HepG2 (cell line): Measurements from ENCODE around the gene MC4R. TPM values are rescaled to one million over a fixed set of nuclear protein-coding genes. Genes with fewer than 3 reads are reported as not detected.

Source experiments
- ATAC-seq: fragments of 200-7000 bp; cut with Tn5 transposase; 3 replicates; pipeline ENCODE4 v1.9.1; 2020; ENCODE audit warnings: mild to moderate bottlenecking, moderate library complexity
- BruUV-seq: library from RNA; stranded (reverse); fragments of 400-500 nt; replicated peaks from 2 replicates; lab custom pipeline; 2021; lab: Mats Ljungman, UMichigan
- CTCF ChIA-PET: fragments of 300-600 bp; formaldehyde crosslinking; extraction: SDS; loops from one replicate; lab custom pipeline; 2021; ENCODE audit warnings: low total read pairs, inconsistent platforms, low intra/inter-chr PET ratio; lab: Yijun Ruan, JAX
- POLR2A ChIA-PET: fragments of 350-600 bp; sonication (Branson Sonifier 250); formaldehyde crosslinking; loops from one replicate; lab custom pipeline; 2020; ENCODE audit warnings: antibody characterized with exemption, inconsistent platforms; lab: Yijun Ruan, JAX
- DNase-seq: peaks from one replicate; pipeline ENCODE4 v3.0.0-alpha.2; 2015; ENCODE audit warnings: low spot score
- FAIRE-seq: peaks from 3 replicates; lab custom pipeline; 2011; peaks lifted over from hg19 to GRCh38; lab: Jason Lieb, UNC
- H2AFZ ChIP-seq: one replicate; pipeline ENCODE4 v1.6.1; 2011; ENCODE audit warnings: low read length, inconsistent platforms
- H3K27ac ChIP-seq: fragments of 300-600 bp; 3 replicates; pipeline ENCODE4 v1.8.0; 2011; ENCODE audit warnings: mixed run types, mild to moderate bottlenecking, mixed read lengths, low read length, inconsistent platforms; ENCODE audit not compliant: insufficient read depth; ENCODE audit errors: extremely low read length
- H3K27me3 ChIP-seq, 2 experiments: fragments of 200-600 bp in 1 of 2; 2 replicates in 1 of 2; 3 replicates in 1 of 2; pipeline versions ENCODE4 v1.6.0 to v1.8.0; 2011; ENCODE audit warnings: low read length in 2 of 2, mild to moderate bottlenecking in 2 of 2, moderate library complexity in 2 of 2, inconsistent platforms in 1 of 2; ENCODE audit not compliant: insufficient read depth in 2 of 2, control insufficient read depth in 1 of 2
- H3K36me3 ChIP-seq, 2 experiments: fragments of 200-600 bp in 1 of 2; replicated peaks in 1 of 2; 2 replicates in 1 of 2; 3 replicates in 1 of 2; pipeline versions ENCODE4 v1.5.1 to v1.8.0; 2011; ENCODE audit warnings: low read length in 2 of 2, inconsistent platforms in 1 of 2; ENCODE audit not compliant: insufficient read depth in 2 of 2, control insufficient read depth in 1 of 2
- H3K4me1 ChIP-seq: 2 replicates; pipeline ENCODE4 v1.5.1; 2012; ENCODE audit warnings: low read length, inconsistent platforms; ENCODE audit not compliant: insufficient read depth
- H3K4me2 ChIP-seq: 2 replicates; pipeline ENCODE4 v1.6.0; 2011; ENCODE audit warnings: low read depth, low read length, inconsistent platforms
- H3K4me3 ChIP-seq, 3 experiments: fragments of 200-600 bp in 1 of 3; sonication (generic), shearing (Covaris generic) in 1 of 3; replicated peaks in 1 of 3; 2 replicates each; pipeline ENCODE4 v1.5.1; 2011 to 2016; ENCODE audit warnings: low read length in 3 of 3, inconsistent platforms in 2 of 3, low read depth in 2 of 3, mild to moderate bottlenecking in 2 of 3, control low read depth in 1 of 3, mixed read lengths in 1 of 3; ENCODE audit not compliant: insufficient read depth in 1 of 3
- H3K79me2 ChIP-seq: one replicate; pipeline ENCODE4 v1.6.1; 2011; ENCODE audit warnings: low read length, inconsistent platforms; ENCODE audit not compliant: insufficient read depth
- H3K9ac ChIP-seq: 2 replicates; pipeline ENCODE4 v1.6.0; 2011; ENCODE audit warnings: mild to moderate bottlenecking, low read depth, low read length, inconsistent platforms; ENCODE audit not compliant: insufficient read depth
- H3K9me3 ChIP-seq: 2 replicates; pipeline ENCODE4 v1.5.1; 2012; ENCODE audit warnings: mild to moderate bottlenecking, low read length
- H4K20me1 ChIP-seq: 2 replicates; pipeline ENCODE4 v1.6.0; 2011; ENCODE audit warnings: inconsistent platforms, mild to moderate bottlenecking, low read length, moderate library complexity; ENCODE audit not compliant: insufficient read depth
- HCFC1 ChIP-seq: fragments of 150-350 bp; IDR thresholded peaks from 2 replicates; pipeline ENCODE4 v1.6.1; 2014; ENCODE audit warnings: low read depth, low read length
- JUND ChIP-seq: sonication (generic); formaldehyde crosslinking; IDR thresholded peaks from 2 replicates; pipeline ENCODE4 v1.8.0; 2022; ENCODE audit warnings: mild to moderate bottlenecking, missing genetic modification reagents
- PAWR ChIP-seq: sonication (generic); formaldehyde crosslinking; IDR thresholded peaks from 2 replicates; pipeline ENCODE4 v1.4.0; 2020; ENCODE audit warnings: missing genetic modification reagents, mild to moderate bottlenecking, borderline replicate concordance
- RORA ChIP-seq: sonication (generic); formaldehyde crosslinking; IDR thresholded peaks from 2 replicates; pipeline ENCODE4 v1.5.0; 2020; ENCODE audit warnings: mild to moderate bottlenecking, missing genetic modification reagents, moderate library complexity
- SCMH1 ChIP-seq: sonication (generic); formaldehyde crosslinking; IDR thresholded peaks from 2 replicates; pipeline ENCODE4 v1.9.0; 2021; ENCODE audit warnings: missing genetic modification reagents, mild to moderate bottlenecking, borderline replicate concordance
- SOX13 ChIP-seq, 3 experiments: fragments of 450-650 bp in 1 of 3; sonication (generic) in 1 of 3; formaldehyde crosslinking in 1 of 3; IDR thresholded peaks in 2 of 3; conservative IDR thresholded peaks in 1 of 3; 2 replicates each; pipeline versions ENCODE4 v1.5.0 to v1.6.1; 2016 to 2020; ENCODE audit warnings: antibody characterized with exemption in 1 of 3, mild to moderate bottlenecking in 1 of 3, missing compliant biosample characterization in 1 of 3, missing genetic modification reagents in 1 of 3, moderate library complexity in 1 of 3
- TGIF2 ChIP-seq: IDR thresholded peaks from 2 replicates; pipeline ENCODE4 v1.6.1; 2016; ENCODE audit warnings: control low read depth, missing compliant biosample characterization
- ZKSCAN5 ChIP-seq: sonication (generic); formaldehyde crosslinking; IDR thresholded peaks from 2 replicates; pipeline ENCODE4 v1.5.1; 2020; ENCODE audit warnings: mild to moderate bottlenecking, missing genetic modification reagents
- ZNF367 ChIP-seq: sonication (generic); formaldehyde crosslinking; IDR thresholded peaks from 2 replicates; pipeline ENCODE4 v1.4.0; 2020; ENCODE audit warnings: missing genetic modification reagents, borderline replicate concordance
- ZNF660 ChIP-seq: sonication (generic); formaldehyde crosslinking; IDR thresholded peaks from 2 replicates; pipeline ENCODE4 v1.5.1; 2020; ENCODE audit warnings: mild to moderate bottlenecking, low read depth, missing genetic modification reagents, borderline replicate concordance
- ZNF788 ChIP-seq: sonication (generic); formaldehyde crosslinking; IDR thresholded peaks from 2 replicates; pipeline ENCODE4 v1.5.0; 2020; ENCODE audit warnings: mild to moderate bottlenecking, missing genetic modification reagents, borderline replicate concordance
- WGBS: methylation state at CpG from one replicate; pipeline ENCODE4 v1.1.6; 2017; ENCODE audit warnings: low lambda C conversion rate; 5-methylcytosine and 5-hydroxymethylcytosine counted together
- in situ Hi-C: cut with HindIII; loops from 2 replicates; pipeline ENCODE4 v1.10.0; 2017; ENCODE audit warnings: low pct_unique_long_range_greater_than_20kb; ENCODE audit not compliant: extremely low pct_ligation_motif_present
- intact Hi-C: fragments of 100-400 bp; cut with micrococcal nuclease; formaldehyde crosslinking; loops from one replicate; pipeline ENCODE4 v1.10.0; 2022; ENCODE audit not compliant: unreplicated experiment
- polyA plus RNA-seq, 8 experiments: library from polyadenylated mRNA; depleted of rRNA in 3 of 8; stranded (reverse) in 7 of 8; unstranded in 1 of 8; fragments of >200 nt; fragmentation: Illumina TruSeq in 4 of 8; extraction: Trizol in 4 of 8; gene quantifications; 2 replicates each; pipeline versions ENCODE4 v1.2.1 to v1.2.3, GENCODE V29; 2011 to 2016; ENCODE audit warnings: low read depth in 4 of 8, missing spikeins in 1 of 8, mixed read lengths in 1 of 8; ENCODE audit not compliant: insufficient read depth in 1 of 8
- total RNA-seq, 5 experiments: library from RNA; depleted of rRNA; stranded (reverse); fragments of >200 nt; fragmentation: Illumina TruSeq; extraction: Trizol; gene quantifications; 2 replicates each; pipeline ENCODE4 v1.2.3, GENCODE V29; 2016; ENCODE audit warnings: low read depth in 1 of 5
- TF ChIP-seq, protein P1 (sequence below): sonication (generic); formaldehyde crosslinking; IDR thresholded peaks from 2 replicates; pipeline ENCODE4 v1.9.0; 2021; ENCODE audit warnings: missing genetic modification reagents, borderline replicate concordance
- TF ChIP-seq, protein P2 (sequence below): sonication (generic); formaldehyde crosslinking; IDR thresholded peaks from 2 replicates; pipeline ENCODE4 v1.5.0; 2020; ENCODE audit warnings: missing genetic modification reagents, mild to moderate bottlenecking, borderline replicate concordance
- TF ChIP-seq, protein P3 (sequence below), 2 experiments: IDR thresholded peaks; 2 replicates each; pipeline ENCODE4 v1.6.1; 2011 to 2012; ENCODE audit warnings: low read length in 2 of 2, borderline replicate concordance in 1 of 2, low read depth in 1 of 2, mild to moderate bottlenecking in 1 of 2, moderate library complexity in 1 of 2

Gene MC4R
- total and polyA plus RNA-seq, 2 of the 13 experiments (the other 11 are each of a cell fraction or from before 2014, with no cell fraction given): not detected

DNA sequence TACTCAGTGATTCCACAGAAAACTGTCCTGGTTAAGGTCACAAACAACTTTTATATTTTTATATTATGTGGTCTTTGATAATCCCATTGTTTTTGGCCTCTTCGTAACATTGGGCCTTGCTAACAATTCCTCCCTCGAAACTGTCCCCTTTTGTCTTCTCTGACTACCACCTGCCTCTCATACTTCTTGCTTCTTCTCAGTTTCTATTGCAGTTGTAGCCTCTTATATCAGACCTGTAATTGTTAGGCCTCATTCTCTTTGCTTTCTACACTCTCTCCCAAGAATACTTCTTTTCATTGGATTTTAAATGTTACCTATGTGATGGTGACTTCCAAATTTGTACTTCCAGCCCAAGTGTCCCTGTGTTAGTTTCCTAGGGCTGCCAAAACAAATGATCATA lies 44.7 kb downstream of the MC4R start:
- intact Hi-C loops (no loop called here), in situ Hi-C loops (no loop called here)
- no peak for ATAC-seq
- DNase-seq: no peak
- no peaks in the 10 kb centered on the region for H3K4me1 ChIP-seq
- H3K9me3 ChIP-seq: peaks cover 73% of the 10 kb centered on the region
- WGBS: 0% methylated on average over 2 of the region's 2 CpGs
- H3K4me3 ChIP-seq: no peak overlapping the region
- H3K79me2 ChIP-seq: no peaks in the 10 kb centered on the region
- no peak overlapping the region for H3K4me2 ChIP-seq
- BruUV-seq: no TSS peak
- H3K27ac ChIP-seq: no peak overlapping the region
- CTCF ChIA-PET: no interaction called here
- H3K27me3 ChIP-seq: no peaks in the 10 kb centered on the region
- POLR2A ChIA-PET: no interaction called here
- no peak for FAIRE-seq
- H2AFZ ChIP-seq: no peak overlapping the region
- H3K36me3 ChIP-seq: no peaks in the 10 kb centered on the region
- no peak overlapping the region for H3K9ac ChIP-seq
- no peaks in the 10 kb centered on the region for H4K20me1 ChIP-seq
- TF ChIP-seq SCMH1 (no peak), TGIF2 (CRISPR knock-in tag) (no peak), ZNF788 (CRISPR knock-in tag) (no peak), ZKSCAN5 (CRISPR knock-in tag) (no peak), JUND (no peak), PAWR (CRISPR knock-in tag) (no peak), HCFC1 (no peak), ZNF660 (no peak), RORA (CRISPR knock-in tag) (no peak), SOX13 (IDR thresholded peaks at IDR 0.05) (no peak), SOX13 (CRISPR knock-in tag; conservative IDR thresholded peaks at IDR 0.05 in 1 of 2, IDR thresholded peaks at IDR 0.05 in 1 of 2) (no peak), ZNF367 (CRISPR knock-in tag) (no peak)
- TF ChIP-seq, protein P1, sequence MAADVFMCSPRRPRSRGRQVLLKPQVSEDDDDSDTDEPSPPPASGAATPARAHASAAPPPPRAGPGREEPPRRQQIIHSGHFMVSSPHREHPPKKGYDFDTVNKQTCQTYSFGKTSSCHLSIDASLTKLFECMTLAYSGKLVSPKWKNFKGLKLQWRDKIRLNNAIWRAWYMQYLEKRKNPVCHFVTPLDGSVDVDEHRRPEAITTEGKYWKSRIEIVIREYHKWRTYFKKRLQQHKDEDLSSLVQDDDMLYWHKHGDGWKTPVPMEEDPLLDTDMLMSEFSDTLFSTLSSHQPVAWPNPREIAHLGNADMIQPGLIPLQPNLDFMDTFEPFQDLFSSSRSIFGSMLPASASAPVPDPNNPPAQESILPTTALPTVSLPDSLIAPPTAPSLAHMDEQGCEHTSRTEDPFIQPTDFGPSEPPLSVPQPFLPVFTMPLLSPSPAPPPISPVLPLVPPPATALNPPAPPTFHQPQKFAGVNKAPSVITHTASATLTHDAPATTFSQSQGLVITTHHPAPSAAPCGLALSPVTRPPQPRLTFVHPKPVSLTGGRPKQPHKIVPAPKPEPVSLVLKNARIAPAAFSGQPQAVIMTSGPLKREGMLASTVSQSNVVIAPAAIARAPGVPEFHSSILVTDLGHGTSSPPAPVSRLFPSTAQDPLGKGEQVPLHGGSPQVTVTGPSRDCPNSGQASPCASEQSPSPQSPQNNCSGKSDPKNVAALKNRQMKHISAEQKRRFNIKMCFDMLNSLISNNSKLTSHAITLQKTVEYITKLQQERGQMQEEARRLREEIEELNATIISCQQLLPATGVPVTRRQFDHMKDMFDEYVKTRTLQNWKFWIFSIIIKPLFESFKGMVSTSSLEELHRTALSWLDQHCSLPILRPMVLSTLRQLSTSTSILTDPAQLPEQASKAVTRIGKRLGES (CRISPR knock-in tag): no peak
- TF ChIP-seq, protein P2, sequence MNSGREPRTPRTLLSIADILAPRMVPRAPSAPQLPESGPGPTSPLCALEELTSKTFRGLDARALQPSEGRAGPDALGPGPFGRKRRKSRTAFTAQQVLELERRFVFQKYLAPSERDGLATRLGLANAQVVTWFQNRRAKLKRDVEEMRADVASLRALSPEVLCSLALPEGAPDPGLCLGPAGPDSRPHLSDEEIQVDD (CRISPR knock-in tag): no peak
- TF ChIP-seq, protein P3, sequence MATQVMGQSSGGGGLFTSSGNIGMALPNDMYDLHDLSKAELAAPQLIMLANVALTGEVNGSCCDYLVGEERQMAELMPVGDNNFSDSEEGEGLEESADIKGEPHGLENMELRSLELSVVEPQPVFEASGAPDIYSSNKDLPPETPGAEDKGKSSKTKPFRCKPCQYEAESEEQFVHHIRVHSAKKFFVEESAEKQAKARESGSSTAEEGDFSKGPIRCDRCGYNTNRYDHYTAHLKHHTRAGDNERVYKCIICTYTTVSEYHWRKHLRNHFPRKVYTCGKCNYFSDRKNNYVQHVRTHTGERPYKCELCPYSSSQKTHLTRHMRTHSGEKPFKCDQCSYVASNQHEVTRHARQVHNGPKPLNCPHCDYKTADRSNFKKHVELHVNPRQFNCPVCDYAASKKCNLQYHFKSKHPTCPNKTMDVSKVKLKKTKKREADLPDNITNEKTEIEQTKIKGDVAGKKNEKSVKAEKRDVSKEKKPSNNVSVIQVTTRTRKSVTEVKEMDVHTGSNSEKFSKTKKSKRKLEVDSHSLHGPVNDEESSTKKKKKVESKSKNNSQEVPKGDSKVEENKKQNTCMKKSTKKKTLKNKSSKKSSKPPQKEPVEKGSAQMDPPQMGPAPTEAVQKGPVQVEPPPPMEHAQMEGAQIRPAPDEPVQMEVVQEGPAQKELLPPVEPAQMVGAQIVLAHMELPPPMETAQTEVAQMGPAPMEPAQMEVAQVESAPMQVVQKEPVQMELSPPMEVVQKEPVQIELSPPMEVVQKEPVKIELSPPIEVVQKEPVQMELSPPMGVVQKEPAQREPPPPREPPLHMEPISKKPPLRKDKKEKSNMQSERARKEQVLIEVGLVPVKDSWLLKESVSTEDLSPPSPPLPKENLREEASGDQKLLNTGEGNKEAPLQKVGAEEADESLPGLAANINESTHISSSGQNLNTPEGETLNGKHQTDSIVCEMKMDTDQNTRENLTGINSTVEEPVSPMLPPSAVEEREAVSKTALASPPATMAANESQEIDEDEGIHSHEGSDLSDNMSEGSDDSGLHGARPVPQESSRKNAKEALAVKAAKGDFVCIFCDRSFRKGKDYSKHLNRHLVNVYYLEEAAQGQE (IDR thresholded peaks at IDR 0.05; ENCODE audit: borderline replicate concordance in 1 of 2, low read depth in 1 of 2, low read length in 2 of 2): no peak
